Transverse colon (tissue), 3 donors: Measurements from ENCODE around the gene GNB1L.

Experiments
- POLR2A ChIP-seq: fragments of 450-650 bp; IDR thresholded peaks from one replicate; pipeline ENCODE4 v1.6.1; 2016; ENCODE audit warnings: antibody characterized with exemption, mild to moderate bottlenecking, moderate library complexity
- TF ChIP-seq, protein P1 (sequence below), 5 experiments: fragments of 200-600 bp in 3 of 5; fragments of 450-650 bp in 2 of 5; sonication (generic) in 3 of 5; IDR thresholded peaks; 1 replicate in 2 of 5; 2 replicates in 3 of 5; pipeline ENCODE4 v1.5.1; 2016 to 2017; ENCODE audit warnings: antibody characterized with exemption in 5 of 5, inconsistent platforms in 3 of 5, mild to moderate bottlenecking in 2 of 5, moderate library complexity in 1 of 5

DNA sequence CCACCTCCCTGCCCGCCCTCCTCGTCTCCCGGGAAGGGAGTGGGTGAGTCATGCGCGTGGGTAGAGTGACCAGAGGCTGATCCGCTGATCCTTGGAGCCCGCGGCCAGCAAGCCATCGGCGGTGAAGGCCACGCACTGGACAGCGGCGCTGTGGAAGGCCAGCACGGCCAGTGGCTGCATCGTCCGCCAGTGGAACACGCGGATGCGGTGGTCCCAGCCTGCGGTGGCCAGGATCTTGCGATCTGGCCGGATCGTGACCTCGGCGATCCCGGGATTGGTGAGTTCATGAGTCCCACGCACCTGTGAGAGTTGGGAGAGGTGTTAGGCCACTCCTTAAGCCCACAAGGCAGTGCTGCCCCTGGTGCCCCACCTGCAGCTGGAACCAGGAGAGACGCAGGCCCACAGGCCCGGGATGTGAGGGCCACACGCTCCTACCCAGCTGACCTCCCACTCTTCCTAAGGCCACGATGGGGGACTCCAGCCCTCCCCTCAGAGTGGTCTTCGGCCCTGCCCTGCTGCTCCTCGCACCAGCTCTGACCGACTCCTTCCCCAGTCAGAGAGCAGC, 65.9 kb downstream of the GNB1L start:
- TF ChIP-seq, protein P1, sequence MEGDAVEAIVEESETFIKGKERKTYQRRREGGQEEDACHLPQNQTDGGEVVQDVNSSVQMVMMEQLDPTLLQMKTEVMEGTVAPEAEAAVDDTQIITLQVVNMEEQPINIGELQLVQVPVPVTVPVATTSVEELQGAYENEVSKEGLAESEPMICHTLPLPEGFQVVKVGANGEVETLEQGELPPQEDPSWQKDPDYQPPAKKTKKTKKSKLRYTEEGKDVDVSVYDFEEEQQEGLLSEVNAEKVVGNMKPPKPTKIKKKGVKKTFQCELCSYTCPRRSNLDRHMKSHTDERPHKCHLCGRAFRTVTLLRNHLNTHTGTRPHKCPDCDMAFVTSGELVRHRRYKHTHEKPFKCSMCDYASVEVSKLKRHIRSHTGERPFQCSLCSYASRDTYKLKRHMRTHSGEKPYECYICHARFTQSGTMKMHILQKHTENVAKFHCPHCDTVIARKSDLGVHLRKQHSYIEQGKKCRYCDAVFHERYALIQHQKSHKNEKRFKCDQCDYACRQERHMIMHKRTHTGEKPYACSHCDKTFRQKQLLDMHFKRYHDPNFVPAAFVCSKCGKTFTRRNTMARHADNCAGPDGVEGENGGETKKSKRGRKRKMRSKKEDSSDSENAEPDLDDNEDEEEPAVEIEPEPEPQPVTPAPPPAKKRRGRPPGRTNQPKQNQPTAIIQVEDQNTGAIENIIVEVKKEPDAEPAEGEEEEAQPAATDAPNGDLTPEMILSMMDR (IDR thresholded peaks at IDR 0.05): no peak
- no peak for TF ChIP-seq POLR2A
